ENCODE data around the gene CRISP1. TPM values are rescaled to one million over a fixed set of nuclear protein-coding genes. Genes with fewer than 3 reads are reported as not detected.

CRISP1 gene
- total and polyA plus RNA-seq, 2 of the 8 experiments (the other 6 are each of a cell fraction or from before 2014, with no cell fraction given), result not detected

GRCh38 chr6:49849213-49849907 lies 17.0 kb downstream of the CRISP1 start (continued):
- TF ChIP-seq, protein P1, sequence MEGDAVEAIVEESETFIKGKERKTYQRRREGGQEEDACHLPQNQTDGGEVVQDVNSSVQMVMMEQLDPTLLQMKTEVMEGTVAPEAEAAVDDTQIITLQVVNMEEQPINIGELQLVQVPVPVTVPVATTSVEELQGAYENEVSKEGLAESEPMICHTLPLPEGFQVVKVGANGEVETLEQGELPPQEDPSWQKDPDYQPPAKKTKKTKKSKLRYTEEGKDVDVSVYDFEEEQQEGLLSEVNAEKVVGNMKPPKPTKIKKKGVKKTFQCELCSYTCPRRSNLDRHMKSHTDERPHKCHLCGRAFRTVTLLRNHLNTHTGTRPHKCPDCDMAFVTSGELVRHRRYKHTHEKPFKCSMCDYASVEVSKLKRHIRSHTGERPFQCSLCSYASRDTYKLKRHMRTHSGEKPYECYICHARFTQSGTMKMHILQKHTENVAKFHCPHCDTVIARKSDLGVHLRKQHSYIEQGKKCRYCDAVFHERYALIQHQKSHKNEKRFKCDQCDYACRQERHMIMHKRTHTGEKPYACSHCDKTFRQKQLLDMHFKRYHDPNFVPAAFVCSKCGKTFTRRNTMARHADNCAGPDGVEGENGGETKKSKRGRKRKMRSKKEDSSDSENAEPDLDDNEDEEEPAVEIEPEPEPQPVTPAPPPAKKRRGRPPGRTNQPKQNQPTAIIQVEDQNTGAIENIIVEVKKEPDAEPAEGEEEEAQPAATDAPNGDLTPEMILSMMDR (IDR thresholded peaks at IDR 0.05; ENCODE audit: control extremely low read depth in 1 of 3, insufficient read depth in 1 of 3, low read depth in 1 of 3, low read length in 3 of 3), result peak in 2 of 3 experiments; percentile 28 to 32; a peak in 2 of 4 replicates
- TF ChIP-seq POLR2AphosphoS5 (IDR thresholded peaks at IDR 0.05; ENCODE audit: low read depth, low read length) (no peak), HDAC2 (IDR thresholded peaks at IDR 0.05; ENCODE audit: borderline replicate concordance in 1 of 2, low read depth in 2 of 2, low read length in 2 of 2) (no peak), RAD21 (IDR thresholded peaks at IDR 0.05 in 1 of 2, conservative IDR thresholded peaks at IDR 0.05 in 1 of 2; ENCODE audit: low read depth in 2 of 2, low read length in 2 of 2) (peak; percentile 73 to 78), POU5F1 (IDR thresholded peaks at IDR 0.05; ENCODE audit: low read depth, low read length) (no peak), SP1 (IDR thresholded peaks at IDR 0.05; ENCODE audit: low read depth, low read length) (no peak)

All from H1 (cell line).